ENCODE measurements around the gene BCL2L1.
A peak's percentile ranks its signal among the peaks of the same experiment; 100 is the strongest.

BCL2L1 gene

DNA sequence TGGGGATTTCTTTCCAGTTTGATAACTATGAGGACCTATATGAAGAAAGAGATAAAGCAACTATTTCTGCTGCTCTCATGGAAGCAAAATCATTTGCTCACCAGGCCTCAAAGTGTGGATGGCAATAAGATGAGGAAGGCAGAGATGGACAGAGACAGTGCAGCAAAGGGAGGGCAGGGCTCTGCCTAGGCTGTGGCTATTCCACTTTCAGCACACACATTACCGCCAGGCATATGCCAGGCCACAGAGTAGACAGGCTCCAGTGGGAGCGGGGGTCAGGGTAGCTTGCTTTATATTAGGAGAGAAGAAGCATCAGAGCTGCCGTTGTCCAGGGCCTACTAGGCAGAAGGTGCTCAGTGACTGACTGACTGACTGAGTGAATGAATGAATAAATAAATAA, 40.9 kb downstream of the BCL2L1 start:
- Histone ChIP-seq H3K36me3 (ENCODE audit: control insufficient read depth in 1 of 2, insufficient read depth in 2 of 2, low read length in 2 of 2) (peaks cover 18 to 47% of the 10 kb centered on the region in 2 donors), H3K4me3 (ENCODE audit: low read depth in 1 of 2, low read length in 2 of 2) (no peak overlapping the region), H3K27me3 (ENCODE audit: control insufficient read depth in 1 of 2, insufficient read depth in 2 of 2, low read length in 2 of 2) (no peaks in the 10 kb centered on the region), H3K9me3 (ENCODE audit: control insufficient read depth in 1 of 2, low read length in 2 of 2) (no peaks in the 10 kb centered on the region), H3K9ac (ENCODE audit: low read depth in 1 of 2, low read length in 2 of 2) (no peak overlapping the region), H3K4me1 (ENCODE audit: control insufficient read depth in 1 of 2, insufficient read depth in 2 of 2, low read length in 2 of 2) (peaks cover 24 to 47% of the 10 kb centered on the region in 2 donors), H3K27ac (ENCODE audit: low read depth, low read length) (no peak overlapping the region)

GRCh38 chr20:31681128-31681727, 41.4 kb downstream of the BCL2L1 start:
- H3K27ac ChIP-seq (ENCODE audit: low read depth, low read length) = no peak overlapping the region
- H3K4me1 ChIP-seq (ENCODE audit: control insufficient read depth in 1 of 2, insufficient read depth in 2 of 2, low read length in 2 of 2) = peaks cover 29 to 48% of the 10 kb centered on the region in 2 donors
- H3K4me3 ChIP-seq (ENCODE audit: low read depth in 1 of 2, low read length in 2 of 2) = no peak overlapping the region
- no peaks in the 10 kb centered on the region for H3K9me3 ChIP-seq (ENCODE audit: control insufficient read depth in 1 of 2, low read length in 2 of 2)
- no peak overlapping the region for H3K9ac ChIP-seq (ENCODE audit: low read depth in 1 of 2, low read length in 2 of 2)
- peaks cover 18 to 48% of the 10 kb centered on the region in 2 donors for H3K36me3 ChIP-seq (ENCODE audit: control insufficient read depth in 1 of 2, insufficient read depth in 2 of 2, low read length in 2 of 2)
- no peaks in the 10 kb centered on the region for H3K27me3 ChIP-seq (ENCODE audit: control insufficient read depth in 1 of 2, insufficient read depth in 2 of 2, low read length in 2 of 2)

GRCh38 chr20:31680286-31681127, 42.2 kb downstream of the BCL2L1 start:
- Histone ChIP-seq H3K4me1 (ENCODE audit: control insufficient read depth in 1 of 2, insufficient read depth in 2 of 2, low read length in 2 of 2) (peaks cover 37 to 55% of the 10 kb centered on the region in 2 donors), H3K9ac (ENCODE audit: low read depth in 1 of 2, low read length in 2 of 2) (no peak overlapping the region), H3K36me3 (ENCODE audit: control insufficient read depth in 1 of 2, insufficient read depth in 2 of 2, low read length in 2 of 2) (peaks cover 18 to 47% of the 10 kb centered on the region in 2 donors), H3K9me3 (ENCODE audit: control insufficient read depth in 1 of 2, low read length in 2 of 2) (no peaks in the 10 kb centered on the region), H3K4me3 (ENCODE audit: low read depth in 1 of 2, low read length in 2 of 2) (no peak overlapping the region), H3K27me3 (ENCODE audit: control insufficient read depth in 1 of 2, insufficient read depth in 2 of 2, low read length in 2 of 2) (no peaks in the 10 kb centered on the region), H3K27ac (ENCODE audit: low read depth, low read length) (no peak overlapping the region)

- Histone ChIP-seq H3K4me3 (ENCODE audit: low read depth in 1 of 2, low read length in 2 of 2) (no peak overlapping the region), H3K4me1 (ENCODE audit: control insufficient read depth in 1 of 2, insufficient read depth in 2 of 2, low read length in 2 of 2) (peaks cover 45 to 63% of the 10 kb centered on the region in 2 donors), H3K27me3 (ENCODE audit: control insufficient read depth in 1 of 2, insufficient read depth in 2 of 2, low read length in 2 of 2) (no peaks in the 10 kb centered on the region), H3K9me3 (ENCODE audit: control insufficient read depth in 1 of 2, low read length in 2 of 2) (no peaks in the 10 kb centered on the region), H3K27ac (ENCODE audit: low read depth, low read length) (no peak overlapping the region), H3K9ac (ENCODE audit: low read depth in 1 of 2, low read length in 2 of 2) (no peak overlapping the region), H3K36me3 (ENCODE audit: control insufficient read depth in 1 of 2, insufficient read depth in 2 of 2, low read length in 2 of 2) (peaks cover 18 to 46% of the 10 kb centered on the region in 2 donors)
These were observed 43.0 kb downstream of the BCL2L1 start for GRCh38 chr20:31679357-31680285.

DNA sequence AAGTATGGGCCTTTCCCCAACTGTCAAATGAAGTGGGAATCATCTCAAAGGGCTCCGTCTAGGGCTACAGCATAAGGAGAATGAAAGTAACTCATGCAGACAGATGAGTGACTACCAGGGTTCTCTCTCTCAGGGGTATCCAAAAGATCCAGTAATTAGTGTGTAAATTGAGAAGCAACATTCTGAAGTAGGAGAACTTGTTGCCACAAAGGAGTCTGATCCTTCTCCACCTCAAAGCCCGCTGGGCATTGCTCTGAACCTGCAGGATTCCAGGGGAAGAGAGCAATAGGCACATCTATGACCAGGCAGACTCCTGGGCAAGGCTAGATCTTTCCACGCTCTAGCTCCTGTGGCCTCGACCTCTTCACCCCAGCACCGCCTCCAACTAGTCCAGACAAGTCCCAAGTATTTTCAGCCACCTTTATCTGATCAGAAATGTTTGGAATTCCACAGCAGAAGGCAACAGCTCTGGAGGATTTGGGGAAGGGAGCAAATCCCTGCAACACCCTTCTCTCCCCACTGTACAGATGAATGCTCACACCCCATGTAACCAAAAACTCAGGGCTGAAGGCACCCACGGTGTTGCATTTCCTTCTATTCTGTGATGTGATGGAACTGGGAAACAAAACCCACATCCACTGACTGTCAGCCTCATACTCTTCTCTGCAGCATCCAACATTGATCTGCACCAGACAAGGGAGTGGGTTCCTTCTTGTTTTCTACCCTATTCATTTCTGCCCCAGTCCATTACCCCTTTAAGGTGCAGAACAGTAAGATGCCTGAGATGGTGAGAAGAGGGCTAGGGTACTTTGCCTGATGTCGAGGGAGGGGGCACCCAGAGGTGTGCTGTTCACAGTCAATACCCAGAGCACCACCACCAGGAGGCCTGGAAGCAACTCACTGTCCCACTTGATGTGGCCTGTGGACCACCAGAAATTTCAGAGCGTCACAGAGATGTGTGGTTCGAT, 44.0 kb downstream of the BCL2L1 start:
- no peak overlapping the region for H3K9ac ChIP-seq (ENCODE audit: low read depth in 1 of 2, low read length in 2 of 2)
- peaks cover 48 to 60% of the 10 kb centered on the region in 2 donors for H3K4me1 ChIP-seq (ENCODE audit: control insufficient read depth in 1 of 2, insufficient read depth in 2 of 2, low read length in 2 of 2)
- H3K9me3 ChIP-seq (ENCODE audit: control insufficient read depth in 1 of 2, low read length in 2 of 2) = no peaks in the 10 kb centered on the region
- no peak overlapping the region for H3K27ac ChIP-seq (ENCODE audit: low read depth, low read length)
- peaks cover 13 to 44% of the 10 kb centered on the region in 2 donors for H3K36me3 ChIP-seq (ENCODE audit: control insufficient read depth in 1 of 2, insufficient read depth in 2 of 2, low read length in 2 of 2)
- no peak overlapping the region for H3K4me3 ChIP-seq (ENCODE audit: low read depth in 1 of 2, low read length in 2 of 2)
- H3K27me3 ChIP-seq (ENCODE audit: control insufficient read depth in 1 of 2, insufficient read depth in 2 of 2, low read length in 2 of 2) = no peaks in the 10 kb centered on the region

- Histone ChIP-seq H3K4me3 (ENCODE audit: low read depth in 1 of 2, low read length in 2 of 2) (no peak overlapping the region), H3K9me3 (ENCODE audit: control insufficient read depth in 1 of 2, low read length in 2 of 2) (no peaks in the 10 kb centered on the region), H3K9ac (ENCODE audit: low read depth in 1 of 2, low read length in 2 of 2) (no peak overlapping the region), H3K27me3 (ENCODE audit: control insufficient read depth in 1 of 2, insufficient read depth in 2 of 2, low read length in 2 of 2) (no peaks in the 10 kb centered on the region), H3K27ac (ENCODE audit: low read depth, low read length) (no peak overlapping the region), H3K36me3 (ENCODE audit: control insufficient read depth in 1 of 2, insufficient read depth in 2 of 2, low read length in 2 of 2) (peaks cover 13 to 44% of the 10 kb centered on the region in 2 donors), H3K4me1 (ENCODE audit: control insufficient read depth in 1 of 2, insufficient read depth in 2 of 2, low read length in 2 of 2) (peaks cover 48 to 56% of the 10 kb centered on the region in 2 donors)
These were observed 45.0 kb downstream of the BCL2L1 start for GRCh38 chr20:31677553-31678260.

- no peaks in the 10 kb centered on the region for H3K27me3 ChIP-seq (ENCODE audit: control insufficient read depth in 1 of 2, insufficient read depth in 2 of 2, low read length in 2 of 2)
- H3K27ac ChIP-seq (ENCODE audit: low read depth, low read length) = peak overlapping the region; percentile 2
- peaks cover 48 to 60% of the 10 kb centered on the region in 2 donors for H3K4me1 ChIP-seq (ENCODE audit: control insufficient read depth in 1 of 2, insufficient read depth in 2 of 2, low read length in 2 of 2)
- no peak overlapping the region for H3K9ac ChIP-seq (ENCODE audit: low read depth in 1 of 2, low read length in 2 of 2)
- H3K9me3 ChIP-seq (ENCODE audit: control insufficient read depth in 1 of 2, low read length in 2 of 2) = no peaks in the 10 kb centered on the region
- peaks cover 13 to 42% of the 10 kb centered on the region in 2 donors for H3K36me3 ChIP-seq (ENCODE audit: control insufficient read depth in 1 of 2, insufficient read depth in 2 of 2, low read length in 2 of 2)
- H3K4me3 ChIP-seq (ENCODE audit: low read depth in 1 of 2, low read length in 2 of 2) = no peak overlapping the region
These were observed 46.1 kb downstream of the BCL2L1 start for GRCh38 chr20:31676609-31676989.

GRCh38 chr20:31675828-31676608, 46.6 kb downstream of the BCL2L1 start:
- peak overlapping the region; percentile 28 for H3K27ac ChIP-seq (ENCODE audit: low read depth, low read length)
- H3K9ac ChIP-seq (ENCODE audit: low read depth in 1 of 2, low read length in 2 of 2) = peak overlapping the region; percentile 12 to 41
- peaks cover 50 to 62% of the 10 kb centered on the region in 2 donors for H3K4me1 ChIP-seq (ENCODE audit: control insufficient read depth in 1 of 2, insufficient read depth in 2 of 2, low read length in 2 of 2)
- H3K27me3 ChIP-seq (ENCODE audit: control insufficient read depth in 1 of 2, insufficient read depth in 2 of 2, low read length in 2 of 2) = no peaks in the 10 kb centered on the region
- peaks cover 14 to 38% of the 10 kb centered on the region in 2 donors for H3K36me3 ChIP-seq (ENCODE audit: control insufficient read depth in 1 of 2, insufficient read depth in 2 of 2, low read length in 2 of 2)
- peak overlapping the region; percentile 29 to 60 for H3K4me3 ChIP-seq (ENCODE audit: low read depth in 1 of 2, low read length in 2 of 2)
- no peaks in the 10 kb centered on the region for H3K9me3 ChIP-seq (ENCODE audit: control insufficient read depth in 1 of 2, low read length in 2 of 2)

Measured in duodenal mucosa (tissue), 2 donors.